Right lobe of liver (tissue), 4 donors: ENCODE data around the gene KMT2A.

Source experiments
- CTCF ChIP-seq, 4 donors: fragments of 200-600 bp in 3 of 4; fragments of 450-650 bp in 1 of 4; IDR thresholded peaks; one replicate each; pipeline versions ENCODE4 v1.5.1 to v1.8.0; 2016 to 2022; ENCODE audit warnings: antibody characterized with exemption in 4 of 4, mild to moderate bottlenecking in 2 of 4
- POLR2A ChIP-seq: fragments of 450-650 bp; IDR thresholded peaks from one replicate; pipeline ENCODE4 v1.6.1; 2017; ENCODE audit warnings: antibody characterized with exemption, mild to moderate bottlenecking
- donor health status: DM: no; HTN: no; CAD: no.
- donor health status: DM: no; HTN: no; CAD: no.
- donor health status: DM: no; HTN: yes; CAD: no.

DNA sequence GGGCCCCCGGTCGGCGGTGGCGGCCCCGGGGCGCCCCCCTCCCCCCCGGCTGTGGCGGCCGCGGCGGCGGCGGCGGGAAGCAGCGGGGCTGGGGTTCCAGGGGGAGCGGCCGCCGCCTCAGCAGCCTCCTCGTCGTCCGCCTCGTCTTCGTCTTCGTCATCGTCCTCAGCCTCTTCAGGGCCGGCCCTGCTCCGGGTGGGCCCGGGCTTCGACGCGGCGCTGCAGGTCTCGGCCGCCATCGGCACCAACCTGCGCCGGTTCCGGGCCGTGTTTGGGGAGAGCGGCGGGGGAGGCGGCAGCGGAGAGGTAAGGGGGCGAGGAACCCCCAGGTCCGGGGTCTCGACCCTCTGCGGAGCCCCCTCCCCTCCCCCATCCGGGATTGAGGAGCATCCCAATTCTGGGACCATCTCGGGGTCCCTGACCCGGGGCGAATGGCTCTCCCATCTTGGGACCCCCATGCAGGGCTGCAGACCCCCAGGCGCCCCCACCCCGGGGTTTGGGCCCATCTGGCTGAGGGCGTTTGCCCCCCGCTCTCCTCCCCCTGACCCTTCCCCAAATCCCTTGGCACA, 431 bp downstream of the KMT2A start:
- TF ChIP-seq POLR2A = no peak
- TF ChIP-seq CTCF (IDR thresholded peaks at IDR 0.05) = no peak
